Mammary epithelial cell (primary cell): ENCODE data around the gene ATP2A3.

Source experiments
- EZH2 ChIP-seq: IDR thresholded peaks from 2 replicates; pipeline ENCODE4 v1.6.1; 2012; ENCODE audit warnings: low read length, inconsistent platforms, borderline replicate concordance
- TF ChIP-seq, protein P1 (sequence below), 2 donors: IDR thresholded peaks in 1 of 2; conservative IDR thresholded peaks in 1 of 2; 2 replicates each; pipeline ENCODE4 v1.5.1; 2011 to 2012; ENCODE audit warnings: inconsistent platforms in 2 of 2, low read length in 2 of 2, mild to moderate bottlenecking in 2 of 2, control low read depth in 1 of 2, low read depth in 1 of 2; ENCODE audit not compliant: insufficient read depth in 1 of 2; ENCODE audit errors: extremely low read depth in 1 of 2

DNA sequence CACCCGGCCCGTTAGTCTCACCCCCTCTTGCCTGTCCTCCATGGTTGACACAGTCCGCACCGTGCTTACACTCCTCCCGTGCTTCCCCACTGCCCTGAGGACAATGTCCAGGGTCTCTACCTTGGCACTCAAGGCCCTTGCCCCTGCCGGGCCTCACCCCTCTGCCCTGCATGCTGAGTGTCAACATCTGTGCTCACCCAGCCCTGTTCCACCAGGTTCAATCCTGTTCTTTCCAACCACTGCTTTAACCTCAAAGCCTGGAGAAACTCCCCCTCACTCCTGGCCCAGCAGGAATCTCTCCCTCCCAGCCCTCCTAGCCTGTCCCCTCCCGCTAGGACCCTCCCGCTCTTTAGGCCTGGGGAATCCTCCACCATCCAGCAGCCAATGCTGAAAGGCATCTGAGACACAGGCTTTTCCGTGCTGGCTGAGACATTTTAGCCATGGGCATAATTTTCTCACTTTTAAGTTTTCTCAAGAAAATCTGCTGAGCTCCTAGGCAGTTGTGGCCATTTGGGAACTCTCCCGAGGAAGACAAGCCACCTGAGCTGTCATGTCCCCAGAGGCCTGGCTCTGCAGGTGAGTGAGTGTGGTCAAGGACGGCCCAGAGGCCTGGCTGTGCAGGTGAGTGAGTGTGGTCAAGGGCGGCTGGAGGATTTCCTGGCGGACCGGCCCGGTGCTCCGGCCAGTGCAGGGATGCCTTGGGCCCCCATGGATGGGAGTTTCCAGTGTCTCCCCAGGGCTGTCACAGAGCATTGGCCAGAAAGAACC lies 37.2 kb downstream of the ATP2A3 start:
- TF ChIP-seq, protein P1, sequence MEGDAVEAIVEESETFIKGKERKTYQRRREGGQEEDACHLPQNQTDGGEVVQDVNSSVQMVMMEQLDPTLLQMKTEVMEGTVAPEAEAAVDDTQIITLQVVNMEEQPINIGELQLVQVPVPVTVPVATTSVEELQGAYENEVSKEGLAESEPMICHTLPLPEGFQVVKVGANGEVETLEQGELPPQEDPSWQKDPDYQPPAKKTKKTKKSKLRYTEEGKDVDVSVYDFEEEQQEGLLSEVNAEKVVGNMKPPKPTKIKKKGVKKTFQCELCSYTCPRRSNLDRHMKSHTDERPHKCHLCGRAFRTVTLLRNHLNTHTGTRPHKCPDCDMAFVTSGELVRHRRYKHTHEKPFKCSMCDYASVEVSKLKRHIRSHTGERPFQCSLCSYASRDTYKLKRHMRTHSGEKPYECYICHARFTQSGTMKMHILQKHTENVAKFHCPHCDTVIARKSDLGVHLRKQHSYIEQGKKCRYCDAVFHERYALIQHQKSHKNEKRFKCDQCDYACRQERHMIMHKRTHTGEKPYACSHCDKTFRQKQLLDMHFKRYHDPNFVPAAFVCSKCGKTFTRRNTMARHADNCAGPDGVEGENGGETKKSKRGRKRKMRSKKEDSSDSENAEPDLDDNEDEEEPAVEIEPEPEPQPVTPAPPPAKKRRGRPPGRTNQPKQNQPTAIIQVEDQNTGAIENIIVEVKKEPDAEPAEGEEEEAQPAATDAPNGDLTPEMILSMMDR (conservative IDR thresholded peaks at IDR 0.05 in 1 of 2, IDR thresholded peaks at IDR 0.05 in 1 of 2; ENCODE audit: extremely low read depth in 1 of 2, insufficient read depth in 1 of 2, low read depth in 1 of 2, low read length in 2 of 2) = no peak
- TF ChIP-seq EZH2 = no peak
